Loucy (cell line): ENCODE measurements around the gene KIR2DL3.
"Not testable (repeated sequence)": the region's sequence is repeated elsewhere in the genome, so short reads cannot be mapped to it uniquely, and the experiment has no call there.

Source experiments
- EZH2phosphoT487 ChIP-seq: fragments of 200-600 bp; IDR thresholded peaks from 2 replicates; pipeline ENCODE4 v1.6.1; 2018; ENCODE audit warnings: antibody characterized with exemption, mild to moderate bottlenecking, moderate library complexity, borderline replicate concordance
- TF ChIP-seq, protein P1 (sequence below): fragments of 200-600 bp; sonication (generic); conservative IDR thresholded peaks from 2 replicates; pipeline ENCODE4 v1.5.1; 2014; ENCODE audit warnings: mild to moderate bottlenecking, antibody characterized with exemption, low read length

DNA sequence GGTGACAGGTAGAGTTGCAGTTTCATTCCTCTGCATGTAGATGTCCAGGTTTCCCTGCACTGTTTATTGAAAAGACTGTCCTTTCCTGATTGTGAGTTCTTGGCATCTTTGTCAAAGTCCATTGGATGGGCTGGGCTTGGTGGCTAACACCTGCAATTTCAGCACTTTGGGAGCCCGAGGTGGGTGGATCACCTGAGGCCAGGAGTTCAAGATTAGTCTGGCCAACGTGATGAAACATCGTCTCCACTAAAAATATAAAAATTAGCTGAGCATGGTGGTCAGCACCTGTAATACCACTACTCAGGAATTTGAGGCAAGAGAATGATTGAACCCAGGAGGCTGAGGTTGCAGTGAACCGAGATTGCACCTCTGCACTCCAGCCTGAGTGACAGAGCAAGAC, 39.5 kb downstream of the KIR2DL3 start:
- TF ChIP-seq, protein P1, sequence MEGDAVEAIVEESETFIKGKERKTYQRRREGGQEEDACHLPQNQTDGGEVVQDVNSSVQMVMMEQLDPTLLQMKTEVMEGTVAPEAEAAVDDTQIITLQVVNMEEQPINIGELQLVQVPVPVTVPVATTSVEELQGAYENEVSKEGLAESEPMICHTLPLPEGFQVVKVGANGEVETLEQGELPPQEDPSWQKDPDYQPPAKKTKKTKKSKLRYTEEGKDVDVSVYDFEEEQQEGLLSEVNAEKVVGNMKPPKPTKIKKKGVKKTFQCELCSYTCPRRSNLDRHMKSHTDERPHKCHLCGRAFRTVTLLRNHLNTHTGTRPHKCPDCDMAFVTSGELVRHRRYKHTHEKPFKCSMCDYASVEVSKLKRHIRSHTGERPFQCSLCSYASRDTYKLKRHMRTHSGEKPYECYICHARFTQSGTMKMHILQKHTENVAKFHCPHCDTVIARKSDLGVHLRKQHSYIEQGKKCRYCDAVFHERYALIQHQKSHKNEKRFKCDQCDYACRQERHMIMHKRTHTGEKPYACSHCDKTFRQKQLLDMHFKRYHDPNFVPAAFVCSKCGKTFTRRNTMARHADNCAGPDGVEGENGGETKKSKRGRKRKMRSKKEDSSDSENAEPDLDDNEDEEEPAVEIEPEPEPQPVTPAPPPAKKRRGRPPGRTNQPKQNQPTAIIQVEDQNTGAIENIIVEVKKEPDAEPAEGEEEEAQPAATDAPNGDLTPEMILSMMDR = not testable (repeated sequence)
- TF ChIP-seq EZH2phosphoT487 = not testable (repeated sequence)
